GM18861 (cell line): Measurements from ENCODE around the gene SSBP2.

ENCODE experiments used
- ATAC-seq: cut with Tn5 transposase; IDR thresholded peaks from one replicate; pipeline ENCODE4 v1.9.1; 2021; ENCODE audit not compliant: unreplicated experiment

Gene SSBP2

DNA sequence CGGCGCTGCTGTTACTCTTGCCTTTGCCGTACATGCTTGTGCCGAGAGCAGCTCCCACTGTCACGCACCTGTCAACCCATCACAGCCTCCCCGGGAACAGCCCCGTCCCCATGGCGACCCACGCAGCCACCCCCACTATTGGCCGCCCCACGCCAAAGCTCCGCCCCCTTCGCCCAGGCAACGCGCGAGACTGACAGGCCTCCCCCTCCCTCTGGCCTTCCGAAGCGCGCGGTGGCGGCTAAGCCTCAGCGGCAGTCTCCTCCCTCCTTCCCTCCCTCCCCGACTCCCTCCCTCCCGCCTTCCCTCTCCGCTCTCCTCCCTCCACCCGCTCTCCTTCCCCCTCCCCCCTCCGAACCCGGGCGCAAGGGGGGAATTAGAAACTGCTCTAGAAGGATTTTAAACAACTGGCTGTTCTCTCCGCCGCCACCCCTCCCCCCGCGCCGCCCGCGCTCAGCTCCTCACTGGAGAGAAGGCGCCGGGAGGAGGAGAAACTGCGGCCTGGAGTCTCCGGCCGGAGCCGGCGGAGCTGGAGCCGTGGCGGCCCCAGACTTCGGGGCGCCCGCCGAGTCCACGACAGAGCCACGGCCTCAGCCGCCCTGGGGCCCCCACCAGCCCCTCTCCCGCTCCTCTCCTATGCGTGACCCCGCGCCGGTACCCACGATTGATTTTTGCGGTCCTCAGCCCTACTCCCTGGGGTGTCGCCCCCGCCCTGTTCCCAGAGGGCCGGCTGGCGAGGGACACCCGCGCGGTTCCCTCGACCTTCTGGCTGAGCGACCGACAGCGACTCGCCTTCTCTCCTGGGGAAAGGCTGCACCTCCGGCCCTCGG, at the start of gene SSBP2:
SSBP2 (minus strand) TSS at position 89 of the 827 bp plus-strand sequence; CDS start at position 34, 55 bp downstream.
- peak; percentile 51 for ATAC-seq

DNA sequence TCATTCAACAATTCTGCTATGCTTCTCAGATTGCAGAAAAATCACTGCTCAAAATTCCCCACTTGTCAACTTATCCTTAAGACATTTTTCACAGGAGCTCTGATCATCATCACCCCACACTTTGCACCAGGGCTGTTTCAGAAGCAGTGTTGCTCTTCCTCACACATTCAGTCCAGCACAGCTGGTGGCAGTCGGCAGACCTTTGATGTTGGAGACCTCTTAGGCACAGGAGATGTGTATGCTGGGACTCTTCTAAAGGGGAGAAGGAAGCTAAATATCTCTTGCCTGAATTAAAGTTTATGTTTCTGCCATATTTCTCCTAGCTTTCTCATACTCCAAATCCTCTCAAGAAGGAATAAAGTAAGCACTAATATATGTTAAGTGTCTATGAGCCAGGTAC, 44.8 kb upstream of the SSBP2 start:
- no peak for ATAC-seq

DNA sequence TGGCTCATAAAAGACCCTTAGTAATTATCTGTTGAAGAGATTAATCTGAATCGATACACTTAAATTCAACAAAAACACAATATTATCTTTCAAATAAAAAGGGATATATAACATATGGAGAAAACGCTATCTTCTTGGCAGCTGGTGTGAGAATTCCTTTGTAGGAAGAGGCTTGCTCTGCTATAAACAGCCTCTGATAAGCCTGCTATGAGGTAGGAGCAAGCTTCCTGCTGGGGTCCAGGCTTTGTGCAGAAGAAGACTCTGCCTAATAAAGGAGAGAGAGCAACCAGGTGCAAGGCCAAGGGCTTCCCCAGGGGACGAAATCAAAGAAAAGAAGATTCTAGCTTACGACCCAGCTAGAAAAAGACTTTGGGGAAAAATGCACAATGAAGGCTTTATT, 43.3 kb upstream of the SSBP2 start:
- no peak for ATAC-seq

DNA sequence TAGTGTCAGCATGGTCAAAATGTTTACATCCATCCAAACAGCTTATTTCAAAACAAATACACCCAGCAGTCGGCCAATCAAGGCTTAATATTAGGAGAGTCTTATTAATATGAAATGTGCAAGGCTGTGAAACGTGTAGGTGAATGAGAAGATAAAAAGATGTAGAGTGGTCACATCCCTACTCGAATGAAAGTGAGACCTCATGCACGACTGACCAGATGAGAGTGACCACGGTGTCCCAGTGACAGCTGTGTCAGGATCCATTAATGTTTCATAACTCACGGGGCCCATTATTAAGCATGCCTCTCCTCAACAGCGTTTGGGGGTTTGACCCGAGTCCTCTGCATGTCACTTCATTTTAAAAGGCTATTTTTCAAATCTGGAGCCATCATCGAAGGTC, 39.4 kb upstream of the SSBP2 start:
- no peak for ATAC-seq

DNA sequence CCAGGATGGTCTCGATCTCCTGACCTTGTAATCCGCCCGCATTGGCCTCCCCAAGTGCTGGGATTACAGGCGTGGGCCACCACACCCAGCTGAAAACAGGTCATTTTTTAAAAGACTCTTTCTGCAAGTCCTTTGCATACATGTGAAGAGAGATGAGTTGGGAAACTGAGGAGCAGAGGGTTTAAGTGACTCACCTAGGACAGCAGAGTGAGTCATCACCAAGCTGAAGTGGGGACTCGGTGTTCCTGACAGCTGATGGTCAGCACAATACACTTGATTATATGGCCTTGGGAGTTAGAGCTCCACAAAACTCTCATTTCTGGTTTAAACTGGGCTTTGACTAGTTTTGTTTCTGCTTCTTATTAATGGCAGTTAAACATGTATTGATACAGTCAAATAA, 38.1 kb upstream of the SSBP2 start:
- no peak for ATAC-seq

DNA sequence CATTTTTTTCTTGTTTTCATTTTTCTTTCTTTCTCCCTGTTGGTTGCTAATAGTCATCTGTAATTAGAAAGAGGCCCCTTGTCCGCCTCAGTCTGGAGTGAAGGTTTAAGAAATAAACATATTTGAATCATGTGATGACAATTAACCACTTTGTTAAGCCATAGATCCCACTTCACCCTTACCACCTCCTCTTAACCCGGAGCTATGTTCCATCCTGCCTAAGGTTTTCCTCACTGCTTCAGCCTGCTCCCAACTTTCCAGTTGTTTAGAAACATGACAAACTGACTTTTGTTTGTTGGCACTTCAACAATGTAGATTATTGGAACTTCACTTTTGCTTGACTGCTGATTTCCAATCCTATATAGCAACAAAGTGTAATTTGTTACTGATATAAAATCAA, 37.4 kb upstream of the SSBP2 start:
- ATAC-seq = no peak

DNA sequence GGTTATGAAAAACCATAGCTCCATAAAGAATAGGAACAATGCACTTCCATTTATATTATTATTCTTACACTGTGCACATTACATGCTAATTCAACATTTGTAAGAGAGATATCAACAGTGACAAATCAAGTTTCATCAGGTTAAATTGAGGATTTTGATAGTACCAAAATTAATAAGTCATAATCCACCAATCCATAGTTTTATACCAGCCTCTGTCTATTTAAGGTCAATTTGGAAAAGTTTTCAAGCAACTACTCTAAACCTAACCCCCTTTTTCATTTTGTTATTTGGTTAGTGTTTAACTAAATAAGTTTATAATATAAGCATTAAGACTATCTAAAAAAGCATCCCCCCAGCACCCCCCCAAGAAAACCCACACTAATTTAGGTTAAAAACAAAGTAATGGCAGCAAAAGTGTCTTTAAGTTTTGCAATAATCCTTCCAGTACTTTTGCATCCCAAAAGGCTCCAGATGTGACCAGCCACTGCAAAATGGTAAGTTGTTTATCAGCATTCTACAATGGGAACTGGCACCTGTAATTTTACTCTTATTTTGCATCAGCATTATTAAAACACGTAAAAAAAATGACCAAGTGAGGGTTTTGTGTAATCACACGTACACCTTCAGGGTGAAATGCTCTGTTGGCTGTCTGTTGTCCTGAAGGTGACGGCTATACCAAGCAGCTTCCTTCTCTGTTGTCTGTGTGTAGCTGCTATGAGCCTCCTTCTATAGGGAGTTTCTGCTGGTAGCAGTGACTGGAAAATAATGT, 36.8 kb upstream of the SSBP2 start:
- ATAC-seq = no peak

DNA sequence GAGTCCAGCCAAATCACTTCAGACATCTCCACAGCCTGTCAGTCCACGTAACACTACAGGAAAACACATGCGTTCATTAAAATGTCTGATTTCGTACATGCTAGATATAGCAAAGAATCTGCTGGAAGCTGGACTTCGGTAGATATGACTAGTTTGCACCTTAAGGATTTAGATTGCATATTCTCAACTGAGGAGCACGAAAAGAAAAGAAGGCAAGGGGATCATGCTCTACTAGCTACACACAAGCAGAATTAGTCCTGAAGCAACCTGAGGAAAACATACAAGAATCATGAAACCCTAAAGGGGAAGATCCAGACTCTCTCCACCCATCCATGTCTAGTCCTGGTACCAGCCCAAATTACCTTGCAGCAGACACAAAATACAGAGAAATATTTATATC, 36.1 kb upstream of the SSBP2 start:
- ATAC-seq = no peak

DNA sequence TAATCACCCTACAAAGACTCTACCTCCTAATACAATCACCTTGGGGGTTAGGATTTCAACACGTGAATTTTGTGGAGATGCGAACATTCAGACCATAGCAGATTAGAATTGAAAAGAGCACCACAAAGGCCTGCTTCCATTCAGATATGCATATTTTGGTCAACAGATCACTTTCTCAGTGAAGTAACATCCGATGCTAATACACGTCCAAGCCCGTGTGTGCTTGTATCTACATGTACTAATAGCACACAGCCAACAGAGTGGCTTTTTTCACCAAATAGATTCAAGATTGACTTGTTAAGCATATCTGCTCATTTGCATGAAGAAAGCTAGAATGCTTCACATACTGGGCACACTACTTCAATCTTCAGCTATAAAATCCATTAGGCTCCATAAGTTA, 35.6 kb upstream of the SSBP2 start:
- no peak for ATAC-seq

DNA sequence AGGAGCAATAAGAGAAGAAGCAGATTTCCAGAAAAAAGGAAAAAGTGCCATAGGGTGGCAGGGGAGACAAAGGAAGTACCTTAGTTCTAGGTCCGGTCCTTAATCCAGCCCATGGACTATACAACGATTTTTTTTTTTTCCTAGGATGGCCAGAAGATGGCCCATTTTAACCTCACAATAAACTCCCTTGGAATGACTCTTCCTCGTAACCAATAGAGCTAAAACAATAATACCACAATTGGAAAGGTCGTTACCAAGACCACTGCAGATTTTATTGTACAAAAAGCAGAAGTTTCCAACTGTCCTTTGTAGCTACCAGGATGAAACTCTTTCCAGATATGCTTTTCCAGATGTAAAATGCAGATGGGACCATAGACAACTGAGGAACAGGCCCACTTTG, 34.4 kb upstream of the SSBP2 start:
- no peak for ATAC-seq

DNA sequence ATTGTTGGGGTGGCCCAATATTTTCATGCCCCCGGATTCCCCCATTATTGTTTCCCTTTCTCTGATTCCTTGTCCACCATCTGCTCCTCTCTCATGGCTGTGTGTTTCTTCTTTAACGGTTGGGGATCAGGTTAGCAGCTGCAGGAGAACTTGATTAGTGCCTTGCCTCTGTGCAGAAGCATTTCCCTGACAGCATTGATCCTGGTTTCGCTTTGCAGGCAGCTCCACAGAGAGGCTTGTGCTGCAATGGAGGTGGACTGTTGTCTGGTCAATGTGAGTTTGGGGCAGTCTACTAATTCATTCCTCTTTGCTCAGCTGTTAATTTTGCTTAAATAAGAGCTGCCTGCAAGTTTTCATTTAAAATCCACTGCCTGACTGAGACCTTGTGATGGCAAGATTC, 32.5 kb upstream of the SSBP2 start:
- no peak for ATAC-seq

DNA sequence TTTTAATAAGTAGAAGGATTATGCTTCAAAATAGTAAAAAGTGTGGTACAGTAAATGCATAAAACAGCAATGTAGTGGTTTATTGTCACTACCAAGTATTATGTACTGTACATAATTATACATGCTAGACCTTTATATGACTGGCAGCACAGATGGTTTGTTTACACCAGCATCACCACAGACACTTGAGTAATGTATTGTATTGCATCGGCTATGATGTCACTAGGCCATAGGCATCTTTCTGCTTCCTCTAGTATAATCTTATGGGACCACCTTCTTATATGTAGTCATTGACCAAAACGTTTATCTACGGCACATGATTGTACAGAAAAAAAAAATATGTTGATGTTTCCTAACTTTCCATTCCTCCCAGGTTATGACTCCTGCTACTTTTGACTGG, 31.9 kb upstream of the SSBP2 start:
- ATAC-seq = no peak

DNA sequence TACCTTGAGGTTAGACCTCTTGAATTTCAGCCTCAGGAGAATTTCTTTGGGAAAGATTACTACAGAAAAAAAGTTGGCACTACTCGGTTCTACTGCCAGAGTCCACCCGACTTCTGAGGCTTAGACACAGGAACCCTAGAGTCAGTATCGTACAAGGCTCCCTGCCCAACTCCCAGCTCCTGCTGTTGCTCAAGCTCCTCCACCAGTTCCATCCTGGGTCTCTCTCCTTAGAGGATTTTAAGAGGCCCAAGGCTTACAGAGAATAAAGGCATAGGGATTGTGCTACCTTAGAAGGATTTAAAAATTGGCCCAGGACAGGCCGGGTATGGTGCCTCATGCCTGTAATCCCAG, 29.0 kb upstream of the SSBP2 start:
- no peak for ATAC-seq

DNA sequence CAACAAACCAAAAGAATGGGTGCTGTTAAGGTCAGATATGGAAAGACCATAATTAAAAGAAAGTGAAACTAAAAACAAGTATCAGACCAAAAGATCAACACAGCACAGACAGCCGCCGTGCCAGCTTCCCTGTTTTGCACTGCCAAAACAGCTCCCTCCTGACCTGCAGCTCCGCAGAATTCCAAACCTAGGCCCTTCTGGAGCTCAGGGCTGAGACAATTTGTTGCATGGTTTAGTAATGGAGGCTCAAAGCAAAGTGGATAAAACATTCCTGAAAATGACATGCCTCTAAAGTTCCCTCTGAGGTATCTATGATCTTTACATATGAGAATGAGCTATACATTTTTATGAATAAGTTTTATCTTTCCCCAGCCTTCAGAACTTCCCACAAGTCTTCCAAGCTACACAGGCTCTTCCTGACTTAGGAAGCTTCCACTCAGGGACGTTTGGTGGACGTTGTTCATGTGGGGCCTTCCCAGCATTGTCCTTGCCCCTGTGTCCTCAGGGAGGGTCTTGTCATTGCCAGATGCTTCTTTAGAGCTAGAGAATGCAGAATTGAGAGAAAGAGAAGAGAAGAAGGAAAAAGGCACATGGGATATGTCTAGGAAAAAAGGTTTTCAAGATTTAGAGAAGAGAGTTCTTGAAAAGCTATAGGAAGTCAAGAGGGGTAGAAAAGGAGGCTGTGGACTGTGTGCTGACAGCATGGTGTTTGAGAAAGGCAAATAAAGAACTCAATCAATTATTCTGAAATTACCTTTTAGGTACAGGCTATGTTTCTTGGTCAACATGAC, 28.4 kb upstream of the SSBP2 start:
- ATAC-seq = peak; percentile 91

DNA sequence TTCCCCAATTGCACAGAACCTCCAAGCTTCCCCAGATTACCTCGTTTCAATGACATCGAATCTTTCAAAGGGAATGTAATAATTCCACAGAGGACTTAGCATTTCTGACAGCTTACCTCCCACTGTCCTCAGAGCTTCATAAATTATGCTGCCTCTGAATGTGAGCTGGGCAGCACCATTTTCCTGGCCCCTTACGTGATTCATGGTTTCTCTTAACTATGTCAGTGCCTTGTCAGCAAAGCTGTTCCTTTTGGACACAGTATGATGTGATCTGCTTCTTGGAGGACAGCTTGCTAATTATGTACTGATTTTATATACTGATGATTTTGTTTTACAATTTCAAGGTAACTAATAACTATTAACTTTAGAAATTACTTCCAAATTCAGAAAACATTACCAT, 27.7 kb upstream of the SSBP2 start:
- peak; percentile 11 for ATAC-seq

DNA sequence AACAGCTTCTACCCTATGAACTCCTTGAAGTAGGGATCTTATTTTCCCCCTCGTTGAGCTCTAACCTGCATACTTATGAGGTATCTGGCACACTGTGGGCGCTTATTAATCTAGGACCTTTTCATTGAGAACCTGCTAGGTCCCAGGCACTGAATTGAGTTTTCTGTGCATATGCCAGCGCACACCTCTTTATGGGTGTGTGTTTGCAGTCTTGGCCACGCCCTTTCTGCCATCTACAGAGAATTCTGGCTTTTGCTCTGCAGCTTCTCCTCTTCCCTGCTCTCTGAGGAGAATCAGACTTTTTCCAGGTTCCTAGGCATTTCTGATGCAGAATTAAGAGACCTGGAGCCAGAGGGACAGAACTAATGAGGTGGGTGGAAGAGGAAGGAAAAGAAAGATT, 25.4 kb upstream of the SSBP2 start:
- ATAC-seq = no peak

DNA sequence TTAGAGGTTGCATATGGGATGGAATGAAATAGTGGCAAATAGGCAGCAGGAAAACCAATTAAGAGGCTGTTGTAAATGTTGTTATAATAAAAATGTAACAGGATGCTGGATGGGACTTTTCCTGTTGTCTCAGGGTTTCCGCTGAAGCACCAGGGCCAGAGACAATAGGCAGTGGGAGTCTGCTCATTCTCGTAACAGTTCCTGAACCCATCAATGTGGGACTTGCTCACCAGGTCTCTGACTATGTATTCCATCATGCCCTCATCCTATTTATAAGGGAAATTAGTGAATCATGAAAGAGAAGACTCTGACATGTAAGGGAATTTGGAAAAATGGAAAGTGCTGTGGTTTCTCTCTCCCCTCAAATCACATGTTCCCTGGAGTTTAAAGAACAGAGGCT, 23.5 kb upstream of the SSBP2 start:
- no peak for ATAC-seq

DNA sequence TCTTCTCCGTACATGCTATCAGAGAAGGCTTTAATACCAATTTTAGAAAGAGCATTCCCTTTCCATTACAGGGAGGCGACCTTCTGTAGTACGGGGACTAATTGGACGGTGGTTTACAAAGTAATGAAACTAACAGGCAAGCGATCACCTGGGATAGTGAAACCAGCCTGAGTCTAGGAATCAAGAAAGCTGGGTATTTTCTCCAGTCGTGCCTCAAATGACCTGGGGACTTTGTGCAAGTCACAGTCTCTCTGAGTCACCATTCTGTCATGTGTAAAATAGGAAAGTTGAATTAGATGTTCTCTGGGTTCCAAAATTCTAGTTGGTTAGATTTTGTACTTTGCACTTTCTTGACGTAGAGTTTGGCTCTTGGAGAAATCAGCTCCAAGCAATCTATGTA, 22.7 kb upstream of the SSBP2 start:
- ATAC-seq = no peak

DNA sequence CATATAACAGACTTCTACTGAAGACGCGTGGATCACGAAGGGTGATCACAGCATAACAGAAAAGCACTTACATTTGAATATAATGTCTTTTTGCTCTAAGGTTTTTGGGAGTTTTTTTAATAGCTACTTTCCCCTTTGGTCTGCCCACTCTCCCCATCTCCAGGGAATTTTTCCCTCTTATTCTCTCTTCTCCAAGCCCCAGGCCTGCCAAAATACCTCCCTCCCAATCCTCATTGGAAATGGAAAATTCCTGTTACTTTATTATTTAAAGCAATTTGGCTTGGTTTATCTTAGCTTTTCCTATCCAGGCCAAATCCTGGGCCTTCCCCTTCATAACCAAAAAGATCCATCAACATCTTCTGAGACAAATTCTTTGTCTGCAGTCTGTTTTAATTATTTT, 22.3 kb upstream of the SSBP2 start:
- ATAC-seq = no peak

DNA sequence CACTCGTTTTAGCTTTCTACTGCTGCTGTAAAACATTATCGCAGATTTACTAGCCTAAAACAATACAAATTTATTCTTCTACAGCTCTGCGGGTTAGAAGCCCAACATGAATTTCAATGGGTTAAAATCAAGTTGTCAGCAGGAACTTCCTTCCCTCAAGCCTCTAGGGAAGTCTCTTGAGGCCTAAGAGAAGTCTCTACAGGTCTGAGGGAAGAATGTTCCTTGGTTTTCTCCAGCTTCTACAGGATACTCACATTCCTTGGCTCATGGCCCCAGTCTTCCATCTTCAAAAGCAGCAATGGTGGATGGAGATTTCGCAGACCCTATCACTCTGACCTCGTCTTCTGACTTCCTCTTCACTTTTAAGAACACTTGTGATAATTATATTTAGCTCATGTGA, 21.6 kb upstream of the SSBP2 start:
- ATAC-seq = no peak

DNA sequence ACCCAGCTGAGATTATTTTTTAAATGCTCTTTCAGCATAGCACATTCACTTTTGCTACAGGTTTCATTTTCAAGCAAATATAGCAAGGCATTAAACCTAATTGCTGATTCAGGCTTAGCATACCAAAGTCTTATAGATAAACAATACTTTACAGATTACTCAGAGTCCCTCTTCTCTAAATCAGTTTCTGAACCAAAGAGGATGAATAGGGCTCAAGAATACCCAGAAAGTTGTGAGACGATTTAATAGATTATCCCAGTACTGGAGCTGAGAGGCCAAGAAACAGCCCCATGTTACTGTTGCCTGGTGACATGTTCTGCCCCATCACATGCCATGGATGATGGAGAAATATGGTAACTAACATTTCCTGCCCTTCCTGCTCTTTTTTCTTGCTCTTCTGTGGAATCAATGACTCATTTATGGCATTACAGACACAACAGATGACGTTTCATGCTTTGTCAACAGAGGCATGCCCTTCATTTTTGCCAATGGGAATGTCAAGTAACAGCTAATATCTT, 18.1 kb upstream of the SSBP2 start:
- ATAC-seq = no peak

DNA sequence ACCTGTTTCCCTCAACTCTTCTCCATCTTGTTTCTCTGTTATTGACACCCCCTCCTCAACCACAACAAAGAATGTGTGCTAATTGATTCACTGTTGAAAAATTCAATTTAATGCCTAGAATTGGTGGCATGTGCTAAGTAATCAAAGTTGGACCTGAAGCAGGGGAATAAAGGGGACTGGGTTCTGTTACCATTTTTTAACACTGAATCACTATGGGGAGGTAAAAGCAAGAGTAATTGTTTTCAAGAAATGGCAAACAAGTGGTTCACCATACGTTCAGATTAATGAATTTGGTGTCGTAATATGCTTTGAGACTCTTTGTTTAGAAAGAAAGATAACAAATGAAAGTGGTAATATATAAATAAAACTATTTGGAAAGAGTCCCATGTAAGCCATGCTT, 17.0 kb upstream of the SSBP2 start:
- ATAC-seq = no peak
